GM12891 (cell line): ENCODE measurements around the gene ARMC9.
"Not testable (repeated sequence)": the region's sequence is repeated elsewhere in the genome, so short reads cannot be mapped to it uniquely, and the experiment has no call there.

Experiments used
- POLR2A ChIP-seq: IDR thresholded peaks from 2 replicates; pipeline ENCODE4 v1.6.1; 2011; ENCODE audit warnings: low read depth, low read length, control low read depth
- POLR2AphosphoS5 ChIP-seq: IDR thresholded peaks from 2 replicates; pipeline ENCODE4 v1.6.1; 2011; ENCODE audit warnings: low read depth, low read length, control low read depth
- SPI1 ChIP-seq: IDR thresholded peaks from 2 replicates; pipeline ENCODE4 v1.6.1; 2011; ENCODE audit warnings: low read depth, low read length, control low read depth
- TAF1 ChIP-seq: IDR thresholded peaks from 2 replicates; pipeline ENCODE4 v1.6.1; 2011; ENCODE audit warnings: low read depth, low read length, control low read depth

GRCh38 chr2:231375994-231376615 lies 177.7 kb downstream of the ARMC9 start:
- not testable (repeated sequence) for TF ChIP-seq POLR2AphosphoS5, POLR2A, SPI1, TAF1
